SU-DHL-6 (cell line): ENCODE data around the gene ETV6.

Experiments
- H2AFZ ChIP-seq: fragments of 200-600 bp; sonication (generic); 2 replicates; pipeline ENCODE4 v1.6.1; 2014; ENCODE audit warnings: low read depth, mild to moderate bottlenecking, moderate library complexity, mixed read lengths, antibody characterized with exemption, low read length; ENCODE audit not compliant: severe bottlenecking
- H3F3A ChIP-seq: fragments of 200-600 bp; shearing (Covaris generic); 2 replicates; pipeline ENCODE4 v1.6.0; 2016; ENCODE audit warnings: antibody characterized with exemption, mild to moderate bottlenecking; ENCODE audit not compliant: insufficient read depth
- H3K27ac ChIP-seq: fragments of 200-600 bp; sonication (generic); 2 replicates; pipeline ENCODE4 v1.5.1; 2016; ENCODE audit warnings: low read depth, mild to moderate bottlenecking, low read length, moderate library complexity, mixed read lengths
- H3K27me3 ChIP-seq: fragments of 200-600 bp; sonication (generic), shearing (Covaris generic); 2 replicates; pipeline ENCODE4 v1.6.0; 2014; ENCODE audit warnings: mild to moderate bottlenecking, low read length
- H3K36me3 ChIP-seq: fragments of 200-600 bp; sonication (generic); 2 replicates; pipeline ENCODE4 v1.6.1; 2014; ENCODE audit warnings: mild to moderate bottlenecking, low read length, mixed read lengths
- H3K4me2 ChIP-seq: fragments of 300-600, 200-600 bp; shearing (Covaris generic), sonication (generic); 2 replicates; pipeline ENCODE4 v1.6.0; 2014; ENCODE audit warnings: low read length, low read depth, mild to moderate bottlenecking; ENCODE audit not compliant: poor library complexity, severe bottlenecking
- H3K4me3 ChIP-seq: fragments of 200-600 bp; sonication (generic); 2 replicates; pipeline ENCODE4 v1.5.1; 2014; ENCODE audit warnings: antibody characterized with exemption, low read length, mild to moderate bottlenecking, mixed read lengths; ENCODE audit not compliant: insufficient read depth, poor library complexity, severe bottlenecking
- H3K79me2 ChIP-seq: fragments of 200-600 bp; sonication (generic); 2 replicates; pipeline ENCODE4 v1.6.1; 2014; ENCODE audit warnings: mild to moderate bottlenecking, low read length, moderate library complexity; ENCODE audit not compliant: insufficient read depth
- H3K9ac ChIP-seq: fragments of 200-600 bp; sonication (generic); 2 replicates; pipeline ENCODE4 v1.7.0; 2014; ENCODE audit warnings: mild to moderate bottlenecking, low read length
- H3K9me2 ChIP-seq: fragments of 200-600 bp; sonication (generic); replicated peaks from 2 replicates; pipeline ENCODE4 v1.6.1; 2014; ENCODE audit warnings: low read length; ENCODE audit not compliant: insufficient read depth
- H3K9me3 ChIP-seq: fragments of 200-600 bp; sonication (generic); 2 replicates; pipeline ENCODE4 v1.6.1; 2014; ENCODE audit warnings: low read length, mixed read lengths; ENCODE audit not compliant: insufficient read depth
- H4K20me1 ChIP-seq: fragments of 200-600 bp; sonication (generic); 2 replicates; pipeline ENCODE4 v1.6.1; 2014; ENCODE audit warnings: low read depth, mild to moderate bottlenecking, antibody characterized with exemption, low read length, moderate library complexity, mixed read lengths
- EZH2phosphoT487 ChIP-seq: fragments of 200-600 bp; sonication (generic), shearing (Covaris generic); conservative IDR thresholded peaks from 2 replicates; pipeline ENCODE4 v1.6.1; 2018; ENCODE audit warnings: mild to moderate bottlenecking, antibody characterized with exemption, low read length, moderate library complexity, mixed read lengths
- TF ChIP-seq, protein P1 (sequence below): fragments of 200-600 bp; sonication (generic); IDR thresholded peaks from one replicate; pipeline ENCODE4 v1.5.1; 2017; ENCODE audit warnings: antibody characterized with exemption, mild to moderate bottlenecking, low read length, moderate library complexity; ENCODE audit not compliant: insufficient read depth, poor library complexity, severe bottlenecking

ETV6 gene

DNA sequence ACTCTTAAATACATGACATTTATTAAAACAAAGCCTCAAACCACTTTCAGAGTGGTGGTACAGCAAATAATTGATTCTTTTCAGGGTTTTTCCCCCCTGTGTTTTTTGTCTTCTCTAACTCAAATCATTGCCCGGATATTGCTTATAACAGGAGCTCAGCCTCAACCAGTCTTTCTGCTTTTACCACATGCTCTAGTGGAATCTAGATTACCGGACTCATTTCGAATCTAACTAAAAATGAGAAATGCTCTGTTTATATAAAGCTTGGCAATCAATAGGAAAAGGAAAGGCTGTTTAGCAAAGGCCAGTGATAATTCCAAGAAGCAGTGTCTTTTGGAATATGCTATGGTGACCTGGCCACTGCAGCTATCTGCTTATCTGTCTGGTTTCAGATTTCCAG lies 161.5 kb downstream of the ETV6 start:
- TF ChIP-seq, protein P1, sequence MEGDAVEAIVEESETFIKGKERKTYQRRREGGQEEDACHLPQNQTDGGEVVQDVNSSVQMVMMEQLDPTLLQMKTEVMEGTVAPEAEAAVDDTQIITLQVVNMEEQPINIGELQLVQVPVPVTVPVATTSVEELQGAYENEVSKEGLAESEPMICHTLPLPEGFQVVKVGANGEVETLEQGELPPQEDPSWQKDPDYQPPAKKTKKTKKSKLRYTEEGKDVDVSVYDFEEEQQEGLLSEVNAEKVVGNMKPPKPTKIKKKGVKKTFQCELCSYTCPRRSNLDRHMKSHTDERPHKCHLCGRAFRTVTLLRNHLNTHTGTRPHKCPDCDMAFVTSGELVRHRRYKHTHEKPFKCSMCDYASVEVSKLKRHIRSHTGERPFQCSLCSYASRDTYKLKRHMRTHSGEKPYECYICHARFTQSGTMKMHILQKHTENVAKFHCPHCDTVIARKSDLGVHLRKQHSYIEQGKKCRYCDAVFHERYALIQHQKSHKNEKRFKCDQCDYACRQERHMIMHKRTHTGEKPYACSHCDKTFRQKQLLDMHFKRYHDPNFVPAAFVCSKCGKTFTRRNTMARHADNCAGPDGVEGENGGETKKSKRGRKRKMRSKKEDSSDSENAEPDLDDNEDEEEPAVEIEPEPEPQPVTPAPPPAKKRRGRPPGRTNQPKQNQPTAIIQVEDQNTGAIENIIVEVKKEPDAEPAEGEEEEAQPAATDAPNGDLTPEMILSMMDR: no peak
- TF ChIP-seq EZH2phosphoT487: no peak
- Histone ChIP-seq H3K36me3 (no peaks in the 10 kb centered on the region), H3K4me3 (no peak overlapping the region), H3F3A (no peaks in the 10 kb centered on the region), H4K20me1 (no peaks in the 10 kb centered on the region), H3K79me2 (no peaks in the 10 kb centered on the region), H3K27me3 (no peaks in the 10 kb centered on the region), H3K27ac (no peak overlapping the region), H2AFZ (no peak overlapping the region), H3K9ac (no peak overlapping the region), H3K9me2 (no peaks in the 10 kb centered on the region), H3K9me3 (no peaks in the 10 kb centered on the region), H3K4me2 (no peak overlapping the region)

DNA sequence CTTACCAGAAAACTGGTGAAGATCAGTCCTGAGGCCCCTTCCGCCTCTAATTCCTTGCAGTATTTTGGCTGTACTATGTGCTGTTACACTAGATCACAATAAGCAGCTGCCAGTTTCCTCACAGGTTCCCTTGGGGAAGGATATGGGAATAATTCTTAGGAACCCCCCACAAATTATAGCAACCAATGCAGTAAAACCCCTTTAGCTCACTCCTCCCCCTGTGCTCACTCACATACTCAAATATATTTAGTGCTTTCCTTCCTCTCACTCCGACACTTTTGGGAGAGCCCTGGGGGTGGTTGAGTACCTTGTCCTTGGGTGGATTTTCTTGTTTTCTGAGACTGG lies 162.7 kb downstream of the ETV6 start:
- Histone ChIP-seq H3K27me3 (no peaks in the 10 kb centered on the region), H3F3A (no peaks in the 10 kb centered on the region), H3K27ac (no peak overlapping the region), H3K4me3 (no peak overlapping the region), H3K9me3 (no peaks in the 10 kb centered on the region), H3K9ac (no peak overlapping the region), H3K4me2 (no peak overlapping the region), H4K20me1 (no peaks in the 10 kb centered on the region), H3K9me2 (no peaks in the 10 kb centered on the region), H3K79me2 (no peaks in the 10 kb centered on the region), H3K36me3 (no peaks in the 10 kb centered on the region), H2AFZ (no peak overlapping the region)
- TF ChIP-seq, protein P1: no peak
- TF ChIP-seq EZH2phosphoT487: no peak

DNA sequence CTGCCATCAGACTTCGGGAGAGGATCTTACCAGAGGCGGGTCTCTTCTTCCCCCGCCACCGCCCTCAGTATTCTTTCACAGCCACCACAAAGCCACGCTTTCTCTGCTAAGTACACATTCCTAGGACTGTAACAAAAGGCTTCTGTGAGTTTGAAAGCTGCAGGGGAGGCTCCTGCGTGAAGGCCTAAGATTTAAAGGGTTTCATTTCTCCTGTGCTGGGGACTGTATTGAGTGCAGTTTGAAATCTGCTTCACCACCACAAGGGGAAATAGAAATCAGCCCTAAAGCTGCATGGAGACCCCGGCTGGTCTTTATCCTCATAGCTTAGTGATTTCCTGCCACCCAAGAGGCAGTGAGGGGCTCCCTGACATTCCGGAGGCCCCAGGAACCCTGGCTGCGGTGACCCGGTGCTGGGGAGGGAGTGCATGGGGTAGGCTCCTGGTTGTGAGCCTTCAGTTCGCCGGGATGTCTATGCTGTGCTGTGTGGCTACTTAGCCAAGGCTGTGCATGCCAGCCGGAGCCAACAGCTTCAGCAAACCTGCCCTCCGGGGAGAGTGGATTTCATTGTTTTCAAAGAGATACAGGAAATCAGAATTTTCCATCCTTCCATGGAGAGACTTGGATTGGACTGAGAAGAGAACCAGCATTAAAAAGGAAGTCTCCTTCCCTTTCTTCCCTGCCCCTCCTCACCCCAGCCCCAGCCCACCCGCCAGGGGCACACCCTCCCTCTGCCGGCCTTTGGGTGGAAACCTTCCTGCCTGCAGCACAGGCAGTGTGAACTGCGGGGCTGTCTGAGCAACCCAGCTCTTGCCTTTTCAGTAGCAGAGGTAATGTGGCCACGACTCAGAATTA lies 163.3 kb downstream of the ETV6 start:
- Histone ChIP-seq H3F3A (no peaks in the 10 kb centered on the region), H3K4me3 (no peak overlapping the region), H3K9me2 (no peaks in the 10 kb centered on the region), H3K36me3 (no peaks in the 10 kb centered on the region), H3K27ac (no peak overlapping the region), H3K27me3 (no peaks in the 10 kb centered on the region), H3K9me3 (no peaks in the 10 kb centered on the region), H4K20me1 (no peaks in the 10 kb centered on the region), H3K4me2 (no peak overlapping the region), H3K79me2 (no peaks in the 10 kb centered on the region), H2AFZ (no peak overlapping the region), H3K9ac (no peak overlapping the region)
- TF ChIP-seq, protein P1: no peak
- no peak for TF ChIP-seq EZH2phosphoT487
